GM12891 (cell line): ENCODE results near the gene CETP.

Source experiments
- POLR2A ChIP-seq: IDR thresholded peaks from 2 replicates; pipeline ENCODE4 v1.6.1; 2011; ENCODE audit warnings: low read depth, low read length, control low read depth
- POLR2AphosphoS5 ChIP-seq: IDR thresholded peaks from 2 replicates; pipeline ENCODE4 v1.6.1; 2011; ENCODE audit warnings: low read depth, low read length, control low read depth
- TAF1 ChIP-seq: IDR thresholded peaks from 2 replicates; pipeline ENCODE4 v1.6.1; 2011; ENCODE audit warnings: low read depth, low read length, control low read depth

- TF ChIP-seq POLR2A (no peak), POLR2AphosphoS5 (no peak), TAF1 (no peak)
Measured at GRCh38 chr16:56921571-56921970, 40.2 kb upstream of the CETP start.
